Keratinocyte (primary cell): ENCODE results near the gene PIK3AP1. TPM values are rescaled to one million over a fixed set of nuclear protein-coding genes. Genes with fewer than 3 reads are reported as not detected.

Experiments
- DNase-seq: peaks from one replicate; pipeline ENCODE4 v3.0.0-alpha.2; 2011; ENCODE audit warnings: low read depth, missing footprints, low spot score
- FAIRE-seq: peaks from 2 replicates; lab custom pipeline; 2011; peaks lifted over from hg19 to GRCh38; lab: Jason Lieb, UNC
- H2AFZ ChIP-seq: 2 replicates; pipeline ENCODE4 v1.6.0; 2012; ENCODE audit warnings: low read length, control low read depth, inconsistent platforms; ENCODE audit not compliant: control insufficient read depth
- H3K27ac ChIP-seq: 2 replicates; pipeline ENCODE4 v1.5.1; 2011; ENCODE audit warnings: low read length; ENCODE audit not compliant: control insufficient read depth, insufficient read depth
- H3K27me3 ChIP-seq: 3 replicates; pipeline ENCODE4 v1.6.0; 2011; ENCODE audit warnings: low read length; ENCODE audit not compliant: control insufficient read depth, insufficient read depth; ENCODE audit errors: extremely low read depth
- H3K36me3 ChIP-seq, 2 experiments: 2 replicates in 1 of 2; 3 replicates in 1 of 2; pipeline ENCODE4 v1.5.1; 2011; ENCODE audit warnings: low read length in 2 of 2, mild to moderate bottlenecking in 1 of 2; ENCODE audit not compliant: control insufficient read depth in 2 of 2, insufficient read depth in 2 of 2; ENCODE audit errors: extremely low read depth in 1 of 2
- H3K4me1 ChIP-seq: 3 replicates; pipeline ENCODE4 v1.5.1; 2011; ENCODE audit warnings: low read length; ENCODE audit not compliant: control insufficient read depth, insufficient read depth; ENCODE audit errors: extremely low read depth
- H3K4me2 ChIP-seq: 3 replicates; pipeline ENCODE4 v1.6.0; 2011; ENCODE audit warnings: low read depth, low read length; ENCODE audit not compliant: control insufficient read depth, insufficient read depth; ENCODE audit errors: extremely low read depth
- H3K4me3 ChIP-seq, 3 experiments: fragments of 200-600 bp in 1 of 3; sonication (generic) in 1 of 3; 2 replicates in 2 of 3; 3 replicates in 1 of 3; pipeline ENCODE4 v1.5.1; 2011 to 2016; ENCODE audit warnings: low read length in 3 of 3, mild to moderate bottlenecking in 3 of 3, control low read depth in 2 of 3, inconsistent platforms in 1 of 3, low read depth in 1 of 3, mixed read lengths in 1 of 3, mixed run types in 1 of 3, moderate library complexity in 1 of 3; ENCODE audit not compliant: control insufficient read depth in 2 of 3, insufficient read depth in 2 of 3; ENCODE audit errors: extremely low read depth in 1 of 3
- H3K79me2 ChIP-seq: 2 replicates; pipeline ENCODE4 v1.6.0; 2012; ENCODE audit warnings: low read length; ENCODE audit not compliant: control insufficient read depth, insufficient read depth
- H3K9ac ChIP-seq: 3 replicates; pipeline ENCODE4 v1.6.0; 2011; ENCODE audit warnings: low read length; ENCODE audit not compliant: control insufficient read depth, insufficient read depth; ENCODE audit errors: extremely low read depth
- H3K9me1 ChIP-seq: 3 replicates; pipeline ENCODE4 v1.6.0; 2011; ENCODE audit warnings: low read length; ENCODE audit not compliant: control insufficient read depth, insufficient read depth; ENCODE audit errors: extremely low read depth
- H3K9me3 ChIP-seq: 2 replicates; pipeline ENCODE4 v1.5.1; 2012; ENCODE audit warnings: low read depth, low read length; ENCODE audit not compliant: control insufficient read depth
- H4K20me1 ChIP-seq: 3 replicates; pipeline ENCODE4 v1.6.0; 2011; ENCODE audit warnings: low read length; ENCODE audit not compliant: control insufficient read depth, insufficient read depth; ENCODE audit errors: extremely low read depth
- CTCF ChIP-seq, 3 experiments: IDR thresholded peaks in 1 of 3; conservative IDR thresholded peaks in 1 of 3; optimal IDR thresholded peaks in 1 of 3; 2 replicates in 2 of 3; 3 replicates in 1 of 3; pipeline versions ENCODE3 to v1.5.1; 2011; ENCODE audit warnings: low read length in 3 of 3, mild to moderate bottlenecking in 3 of 3, moderate library complexity in 2 of 3, control low read depth in 1 of 3, inconsistent platforms in 1 of 3; ENCODE audit not compliant: insufficient read depth in 2 of 3; ENCODE audit errors: extremely low read depth in 1 of 3
- EZH2 ChIP-seq: IDR thresholded peaks from one replicate; pipeline ENCODE4 v1.6.1; 2012; ENCODE audit warnings: inconsistent platforms, mild to moderate bottlenecking, low read length, moderate library complexity
- dilution Hi-C: fragments of 300-500 bp; cut with MboI; formaldehyde crosslinking; loops from one replicate; pipeline ENCODE4 v1.7.0; 2020; ENCODE audit warnings: low sequenced_read_pairs; ENCODE audit not compliant: extremely low pct_ligation_motif_present
- polyA plus RNA-seq, 5 experiments: library from polyadenylated mRNA; depleted of rRNA in 3 of 5; stranded (reverse) in 3 of 5; stranded (forward) in 1 of 5; unstranded in 1 of 5; fragments of >200 nt; gene quantifications; 1 replicate in 1 of 5; 2 replicates in 3 of 5; 3 replicates in 1 of 5; pipeline versions ENCODE4 v1.2.1 to v1.2.3, GENCODE V29; 2011 to 2012; ENCODE audit warnings: missing spikeins in 2 of 5, low read depth in 1 of 5, low replicate concordance in 1 of 5

Gene PIK3AP1
- polyA plus RNA-seq, 1 donor (not counting 4 experiments of a cell fraction or from before 2014, with no cell fraction given), result not detected

- Histone ChIP-seq H3K4me1 (no peaks in the 10 kb centered on the region), H3K9me3 (no peaks in the 10 kb centered on the region), H3K9ac (no peak overlapping the region), H3K4me2 (no peak overlapping the region), H3K27me3 (no peaks in the 10 kb centered on the region), H3K4me3 (no peak overlapping the region), H2AFZ (no peak overlapping the region), H3K79me2 (peaks cover 26% of the 10 kb centered on the region), H3K9me1 (no peaks in the 10 kb centered on the region), H3K27ac (no peak overlapping the region), H3K36me3 (peaks cover 23% of the 10 kb centered on the region in 2 experiments), H4K20me1 (no peaks in the 10 kb centered on the region)
- dilution Hi-C loops, result no loop called here
- no peak for TF ChIP-seq EZH2
- no peak for TF ChIP-seq CTCF (optimal IDR thresholded peaks at IDR 0.05 in 1 of 3, IDR thresholded peaks at IDR 0.05 in 1 of 3, conservative IDR thresholded peaks at IDR 0.05 in 1 of 3; ENCODE audit: extremely low read depth in 1 of 3, insufficient read depth in 2 of 3, low read length in 3 of 3)
- DNase-seq (no peak), FAIRE-seq (no peak)
Observed at GRCh38 chr10:96560489-96560888, 159.8 kb downstream of the PIK3AP1 start.

- Histone ChIP-seq H3K4me2 (no peak overlapping the region), H3K36me3 (peaks cover 22 to 24% of the 10 kb centered on the region in 2 experiments), H3K27me3 (no peaks in the 10 kb centered on the region), H4K20me1 (peaks cover 2% of the 10 kb centered on the region), H2AFZ (no peak overlapping the region), H3K9me1 (no peaks in the 10 kb centered on the region), H3K79me2 (peaks cover 11% of the 10 kb centered on the region), H3K4me3 (no peak overlapping the region), H3K4me1 (no peaks in the 10 kb centered on the region), H3K27ac (no peak overlapping the region), H3K9me3 (no peaks in the 10 kb centered on the region), H3K9ac (no peak overlapping the region)
- no peak for DNase-seq
- peak in 1 of 3 experiments; percentile 10 for TF ChIP-seq CTCF (optimal IDR thresholded peaks at IDR 0.05 in 1 of 3, IDR thresholded peaks at IDR 0.05 in 1 of 3, conservative IDR thresholded peaks at IDR 0.05 in 1 of 3; ENCODE audit: extremely low read depth in 1 of 3, insufficient read depth in 2 of 3, low read length in 3 of 3)
- TF ChIP-seq EZH2, result no peak
- no peak for FAIRE-seq
- dilution Hi-C loops, result no loop called here
Observed at GRCh38 chr10:96556003-96556402, 164.3 kb downstream of the PIK3AP1 start.
